HG03159 (cell line): Measurements from ENCODE around the gene CPA4.
"Not testable (repeated sequence)": the region's sequence is repeated elsewhere in the genome, so short reads cannot be mapped to it uniquely, and the experiment has no call there.

Source experiments
- ATAC-seq: cut with Tn5 transposase; IDR thresholded peaks from one replicate; pipeline ENCODE4 v1.9.1; 2021; ENCODE audit warnings: mild to moderate bottlenecking, moderate library complexity; ENCODE audit not compliant: unreplicated experiment

The CPA4 gene

DNA sequence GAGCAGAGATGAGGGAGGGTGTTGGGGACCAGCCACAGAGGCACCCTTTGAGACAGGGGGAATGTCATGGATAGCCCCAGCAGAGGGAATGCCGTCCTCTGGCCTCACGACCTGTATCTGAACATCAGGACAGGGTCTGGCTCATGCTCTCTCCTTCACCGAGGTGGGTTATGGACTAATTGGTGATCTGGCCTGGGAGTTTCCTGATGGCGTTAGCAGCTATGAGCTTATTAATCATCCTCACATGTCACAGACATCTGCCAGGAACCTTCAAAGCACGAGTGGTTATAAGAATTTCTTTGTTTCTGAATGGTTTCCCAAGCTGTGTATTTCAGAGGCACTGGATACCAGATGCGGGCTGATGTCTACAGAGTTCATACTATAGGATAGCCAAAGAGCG lies 6.9 kb downstream of the CPA4 start:
- ATAC-seq, result no peak

DNA sequence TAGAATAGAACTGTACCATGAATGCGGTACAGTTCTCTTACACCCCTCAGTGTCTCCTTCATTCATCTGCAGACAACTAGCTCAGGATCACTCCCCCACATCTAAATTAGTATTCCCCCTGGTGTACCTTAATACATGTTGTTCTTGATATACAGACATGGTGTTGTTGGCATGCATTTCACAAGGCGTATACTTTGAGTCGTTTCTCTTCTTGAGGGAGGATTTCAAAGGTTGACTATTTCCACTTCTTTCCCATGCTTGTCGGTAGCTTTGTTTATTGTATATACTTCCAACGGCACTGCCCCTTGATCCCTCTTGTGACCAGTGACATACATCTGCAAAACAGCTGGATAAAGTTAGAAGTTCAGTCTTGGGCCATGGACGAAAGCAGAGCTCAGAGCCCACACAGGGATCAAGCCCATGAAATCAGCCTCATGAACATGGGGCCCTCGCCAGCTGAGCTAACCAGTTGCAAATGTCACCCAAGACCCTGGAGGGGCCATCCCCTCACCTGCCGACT lies 8.6 kb downstream of the CPA4 start:
- no peak for ATAC-seq

DNA sequence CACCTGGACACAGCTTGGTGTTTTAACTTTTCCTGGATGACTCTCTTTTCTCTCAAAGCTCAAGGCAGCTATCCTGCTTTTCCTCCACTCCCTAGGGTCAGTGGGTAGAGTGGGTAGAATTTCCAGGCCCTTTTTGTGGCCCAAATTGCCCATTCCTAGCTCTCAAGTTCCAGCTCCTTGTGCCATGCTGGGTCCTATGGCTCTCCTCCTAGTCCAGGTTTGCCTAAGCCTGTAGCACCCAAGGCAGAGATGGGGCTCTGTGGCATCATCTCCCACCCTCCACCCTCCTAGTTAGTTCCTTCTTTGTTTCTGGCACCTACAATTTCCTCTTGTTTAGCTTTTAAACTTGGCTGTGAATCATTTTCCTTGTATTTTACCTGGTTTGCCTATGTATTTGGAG lies 9.7 kb downstream of the CPA4 start:
- ATAC-seq, result no peak

DNA sequence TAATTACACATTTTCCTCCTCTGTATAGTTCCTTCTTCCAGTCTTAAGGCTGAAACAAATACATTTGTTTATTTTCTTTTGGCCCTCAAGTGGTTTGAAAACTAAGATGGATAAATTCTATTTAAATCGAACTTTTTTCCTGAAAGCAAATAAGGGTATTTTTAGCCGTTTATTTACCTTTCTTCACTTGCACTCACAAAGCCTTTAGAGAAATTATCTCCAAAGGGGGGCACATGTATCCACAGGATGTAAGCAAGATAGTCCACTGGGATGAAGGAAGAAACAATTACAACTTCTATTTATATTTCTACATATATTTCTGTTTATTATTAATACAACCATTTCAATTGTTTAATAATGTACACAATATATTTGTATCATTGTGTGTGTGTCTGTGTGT lies 10.2 kb downstream of the CPA4 start:
- no peak for ATAC-seq

DNA sequence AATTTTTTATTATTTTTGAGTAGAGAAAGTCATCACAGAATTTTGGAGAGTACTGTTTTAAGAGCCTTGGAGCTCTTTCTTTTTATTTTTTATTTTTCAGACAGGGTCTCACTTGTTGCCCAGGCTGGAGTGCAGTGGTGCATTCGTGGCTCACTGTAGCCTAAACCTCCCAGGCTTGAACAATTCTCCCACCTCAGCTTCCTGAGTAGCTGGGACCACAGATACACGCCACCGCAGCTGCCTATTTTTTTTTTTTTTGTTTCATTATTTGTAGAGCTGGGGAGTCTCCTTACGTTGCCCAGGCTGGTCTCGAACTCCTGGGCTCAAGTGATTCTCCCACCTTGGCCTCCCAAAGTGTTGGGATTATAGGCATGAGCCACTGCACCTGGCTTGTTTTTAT lies 10.6 kb downstream of the CPA4 start:
- no peak for ATAC-seq

DNA sequence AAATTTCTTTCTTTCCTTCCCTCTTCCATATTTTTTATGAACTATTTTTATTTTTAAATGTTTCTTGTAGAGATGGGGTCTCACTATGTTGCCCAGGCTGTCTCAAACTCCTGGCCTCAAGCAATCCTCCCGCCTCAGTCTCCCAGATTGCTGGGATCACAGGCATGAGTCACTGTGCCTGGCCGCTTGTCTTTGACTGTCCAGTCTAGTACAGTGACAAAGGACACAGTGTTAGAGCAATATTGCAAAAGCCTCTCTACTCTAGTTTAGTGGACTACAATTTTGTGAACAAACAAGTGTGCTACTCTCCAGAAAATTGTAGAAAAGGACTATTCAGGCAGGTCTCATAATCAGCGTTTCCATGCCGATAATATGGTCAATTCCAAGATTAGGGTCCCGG lies 11.0 kb downstream of the CPA4 start:
- ATAC-seq, result no peak

DNA sequence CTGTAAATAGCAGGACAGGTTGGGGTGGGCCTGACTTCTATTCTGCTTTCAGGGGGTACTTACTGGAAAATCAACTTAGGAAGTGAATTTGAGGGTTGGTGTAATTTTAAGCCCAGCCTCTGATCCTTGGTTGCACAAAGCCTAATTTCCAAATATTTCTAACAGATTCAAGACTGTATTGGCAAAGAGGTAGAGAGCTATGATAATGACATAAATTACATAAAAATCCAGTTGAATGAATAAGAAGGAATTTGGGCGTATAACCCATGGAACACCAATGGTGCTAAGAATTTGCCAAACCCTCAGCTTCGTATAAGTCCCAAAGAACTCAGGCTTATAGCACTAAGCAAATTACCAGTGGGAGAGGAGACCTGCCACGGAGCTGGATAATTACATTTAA lies 11.9 kb downstream of the CPA4 start:
- ATAC-seq, result no peak

DNA sequence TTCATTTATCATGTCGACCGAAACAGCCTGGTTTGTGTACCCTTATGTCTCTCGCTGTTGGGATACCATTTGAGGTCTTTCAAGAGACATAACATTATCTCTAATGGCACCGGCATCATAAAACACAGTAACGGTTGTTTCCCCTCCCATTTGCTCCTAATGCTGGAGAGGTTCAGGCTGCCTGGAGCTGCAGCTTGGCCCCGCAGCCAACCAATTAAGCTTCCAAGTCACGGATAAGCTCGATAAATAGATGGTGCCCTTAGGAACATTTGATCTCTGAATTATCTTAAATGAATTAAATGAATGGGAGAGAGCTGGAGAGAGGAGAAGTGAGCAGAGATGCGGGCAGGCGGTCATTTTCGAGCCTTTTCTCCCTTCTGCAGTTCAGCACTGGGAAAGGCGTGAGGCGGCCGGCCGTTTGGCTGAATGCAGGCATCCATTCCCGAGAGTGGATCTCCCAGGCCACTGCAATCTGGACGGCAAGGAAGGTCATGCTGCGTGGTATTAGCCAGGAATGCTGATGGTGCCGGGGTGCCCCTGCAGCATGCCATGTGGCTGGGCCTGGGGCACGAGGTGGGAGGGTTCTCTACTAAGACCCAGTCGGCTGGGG lies 12.6 kb downstream of the CPA4 start:
- ATAC-seq, result no peak

DNA sequence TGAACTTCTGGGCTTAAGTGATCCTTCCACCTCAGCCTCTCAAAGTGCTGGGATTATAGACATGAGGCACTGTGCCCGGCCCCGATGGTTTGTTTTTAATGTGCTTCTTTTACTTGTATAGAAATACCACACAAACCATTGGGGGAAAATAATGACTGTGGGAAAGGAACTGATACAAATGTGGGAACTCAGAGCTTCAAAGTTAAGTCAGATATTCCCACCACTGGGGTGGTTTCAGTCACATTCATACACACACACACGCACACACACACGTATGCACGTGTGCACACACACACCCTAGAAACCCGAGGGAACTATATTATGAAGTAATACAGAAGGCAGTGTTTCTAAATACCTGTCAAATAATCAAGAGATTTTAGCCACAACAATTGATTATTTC lies 17.0 kb downstream of the CPA4 start:
- no peak for ATAC-seq

DNA sequence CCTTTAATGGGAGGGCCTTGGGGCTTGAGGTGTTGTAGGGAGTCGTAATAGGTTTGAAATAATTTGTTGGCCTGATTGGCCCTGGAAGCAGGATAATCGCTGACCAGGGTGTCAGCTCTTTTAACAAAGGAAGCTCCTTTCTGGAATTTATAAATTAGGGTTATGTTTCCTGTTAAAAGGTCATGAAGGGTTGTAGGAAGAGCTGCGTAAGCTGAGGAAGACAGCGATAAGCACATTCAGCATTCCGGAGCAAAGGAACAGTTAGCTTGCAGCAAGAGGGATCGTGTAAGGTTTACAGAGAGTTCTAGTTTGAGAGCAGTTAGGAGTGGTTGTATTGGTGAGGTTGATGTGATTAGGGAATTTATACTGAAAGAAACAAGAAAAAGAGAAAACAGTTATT lies 21.3 kb downstream of the CPA4 start:
- no peak for ATAC-seq

DNA sequence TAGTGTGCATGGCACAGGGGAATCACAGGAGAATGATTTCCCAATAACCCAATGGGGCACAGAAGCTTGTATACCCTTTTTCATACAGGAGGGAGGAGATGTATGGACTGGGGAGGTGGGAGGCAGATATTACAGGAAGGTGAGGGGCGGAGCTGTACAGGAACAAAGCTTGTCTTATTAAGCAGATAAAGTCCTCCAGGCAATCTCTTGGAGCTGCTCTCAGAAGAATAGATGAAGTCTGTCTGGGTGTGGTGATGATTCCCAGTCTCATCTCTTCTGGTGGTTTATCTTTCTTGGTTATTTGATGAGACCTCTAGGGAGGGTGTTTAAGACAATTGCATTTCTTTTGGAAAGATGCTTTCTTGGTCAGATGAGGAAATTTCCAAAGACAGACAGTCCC lies 26.6 kb downstream of the CPA4 start:
- no peak for ATAC-seq

DNA sequence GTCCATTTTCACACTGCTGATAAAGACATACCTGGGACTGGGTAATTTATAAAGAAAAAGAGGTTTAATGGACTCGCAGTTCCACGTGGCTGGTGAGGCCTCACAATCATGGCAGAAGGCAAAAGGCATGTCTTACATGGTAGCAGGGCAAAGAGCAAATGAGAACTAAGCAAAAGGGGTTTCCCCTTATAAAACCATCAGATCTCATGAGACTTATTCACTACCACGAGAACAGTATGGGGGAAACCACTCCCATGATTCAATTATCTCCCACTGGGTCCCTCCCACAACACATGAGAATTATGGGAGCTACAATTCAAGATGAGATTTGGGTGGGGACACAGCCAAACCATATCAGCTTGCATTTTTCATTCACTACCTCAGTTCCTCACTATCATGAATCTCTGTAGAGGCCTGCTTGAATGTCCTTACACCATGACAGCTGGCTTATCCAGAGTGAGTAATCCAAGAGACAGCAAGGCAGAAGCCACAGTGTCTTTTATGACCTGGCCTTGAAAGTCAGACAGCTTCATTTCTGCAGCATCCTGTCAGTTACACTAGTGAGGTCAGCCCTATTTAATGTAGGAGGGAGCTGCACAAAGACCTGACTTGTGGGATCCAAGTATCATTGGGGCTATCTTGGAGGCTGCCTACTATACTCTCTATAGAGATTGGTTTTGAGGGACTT lies 28.7 kb downstream of the CPA4 start:
- not testable (repeated sequence) for ATAC-seq

DNA sequence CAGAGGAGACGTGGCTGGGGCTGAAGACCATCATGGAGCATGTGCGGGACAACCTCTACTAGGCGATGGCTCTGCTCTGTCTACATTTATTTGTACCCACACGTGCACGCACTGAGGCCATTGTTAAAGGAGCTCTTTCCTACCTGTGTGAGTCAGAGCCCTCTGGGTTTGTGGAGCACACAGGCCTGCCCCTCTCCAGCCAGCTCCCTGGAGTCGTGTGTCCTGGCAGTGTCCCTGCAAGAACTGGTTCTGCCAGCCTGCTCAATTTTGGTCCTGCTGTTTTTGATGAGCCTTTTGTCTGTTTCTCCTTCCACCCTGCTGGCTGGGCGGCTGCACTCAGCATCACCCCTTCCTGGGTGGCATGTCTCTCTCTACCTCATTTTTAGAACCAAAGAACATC lies 29.7 kb downstream of the CPA4 start:
- no peak for ATAC-seq

DNA sequence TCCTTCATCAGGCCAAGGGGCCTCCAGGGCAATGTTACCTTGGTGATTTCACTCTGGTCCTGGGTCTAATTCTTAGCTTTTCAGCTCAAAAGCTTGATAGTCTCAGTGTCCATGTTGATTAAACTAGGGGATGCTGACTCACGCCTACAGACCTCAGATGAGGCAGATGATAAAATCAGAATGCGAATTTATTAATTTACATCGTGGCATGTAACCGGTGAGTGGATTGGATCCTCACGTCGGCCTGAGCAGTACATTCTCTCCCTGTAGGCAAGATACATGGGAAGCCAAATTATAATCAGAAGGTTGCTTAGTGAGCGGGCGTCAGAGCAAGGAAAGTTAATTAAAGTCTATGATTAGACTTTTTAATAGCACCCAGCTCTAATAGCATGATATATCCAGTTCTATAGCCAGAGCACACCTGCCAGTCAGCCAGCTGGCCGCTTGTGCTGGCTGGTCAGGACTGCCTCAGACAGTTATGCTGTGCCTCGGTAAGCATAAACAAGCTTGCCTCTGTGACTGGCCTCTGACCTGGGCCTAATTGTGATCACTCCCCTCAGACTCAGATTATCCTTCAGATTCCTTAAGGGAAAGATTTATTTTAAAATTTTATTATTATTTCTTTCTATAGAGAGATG lies 31.5 kb downstream of the CPA4 start:
- no peak for ATAC-seq

DNA sequence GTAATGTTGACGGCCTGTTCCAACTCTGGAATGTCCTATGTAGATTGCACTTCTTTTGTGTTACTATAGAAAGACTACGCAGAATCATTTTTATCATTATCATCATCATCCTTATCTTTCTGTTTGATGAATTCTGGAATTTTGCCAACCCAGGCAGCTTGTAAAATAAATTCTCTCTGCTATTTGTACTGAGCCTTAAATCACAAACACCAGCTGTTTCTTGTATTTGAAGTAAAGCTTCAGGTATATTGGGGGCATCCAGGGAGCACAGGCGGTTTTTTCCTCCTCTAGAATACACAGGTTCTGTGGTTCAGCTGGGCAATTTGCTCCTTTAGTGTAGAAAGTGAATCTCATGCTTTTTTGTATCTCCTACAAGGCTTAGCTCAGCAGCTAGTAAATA lies 36.7 kb downstream of the CPA4 start:
- ATAC-seq, result no peak

DNA sequence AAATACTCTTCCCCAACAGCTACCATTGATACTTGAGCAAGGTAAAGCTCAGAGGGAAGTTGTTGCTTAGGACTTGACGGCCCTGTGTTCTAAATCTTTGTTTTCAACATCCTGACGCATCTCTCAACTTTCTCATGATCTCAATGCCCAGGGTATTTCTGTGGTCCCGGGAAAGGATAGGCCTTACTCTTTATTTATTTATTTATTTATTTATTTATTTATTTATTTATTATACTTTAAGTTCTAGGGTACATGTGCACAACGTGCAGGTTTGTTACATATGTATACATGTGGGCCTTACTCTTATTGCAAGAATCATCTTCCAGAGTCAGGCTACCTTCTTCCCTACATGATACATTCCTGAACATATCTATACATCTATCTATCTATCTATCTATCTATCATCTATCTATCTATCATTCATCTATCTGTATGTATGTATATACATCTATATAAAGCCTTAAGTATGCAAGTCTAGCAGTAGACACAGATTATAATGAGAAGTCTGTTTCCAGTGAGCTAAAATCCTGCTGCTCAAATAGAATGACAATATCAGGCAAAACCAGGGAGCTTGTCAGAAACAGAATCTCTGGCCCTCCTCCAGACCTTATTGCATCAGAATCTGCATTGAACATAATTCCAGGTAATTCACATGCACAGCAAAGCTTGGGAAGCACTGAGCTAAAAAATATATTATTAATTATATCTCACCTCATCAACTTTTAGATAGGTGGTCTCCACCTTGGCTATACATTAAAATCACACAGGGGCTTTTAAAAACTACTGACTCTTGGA lies 39.5 kb downstream of the CPA4 start:
- ATAC-seq, result no peak

DNA sequence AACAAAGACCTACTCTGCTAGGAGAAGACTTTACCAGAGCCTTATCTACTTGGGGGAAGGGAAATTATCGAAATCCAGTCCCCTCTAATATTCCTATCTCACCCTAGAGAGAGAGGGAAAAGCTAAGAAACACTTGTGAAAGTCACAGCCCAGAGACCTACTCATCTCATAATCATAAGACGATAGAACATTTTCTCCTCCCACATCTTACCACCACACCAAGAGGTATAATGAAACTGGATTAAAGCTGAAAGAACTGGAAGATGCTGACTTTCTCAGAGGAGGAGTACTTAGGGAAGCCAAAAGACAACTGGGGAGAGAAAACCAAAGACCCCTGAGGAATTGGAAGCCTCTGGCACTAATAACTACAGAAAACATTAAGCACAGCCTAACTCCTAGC lies 40.9 kb downstream of the CPA4 start:
- no peak for ATAC-seq

DNA sequence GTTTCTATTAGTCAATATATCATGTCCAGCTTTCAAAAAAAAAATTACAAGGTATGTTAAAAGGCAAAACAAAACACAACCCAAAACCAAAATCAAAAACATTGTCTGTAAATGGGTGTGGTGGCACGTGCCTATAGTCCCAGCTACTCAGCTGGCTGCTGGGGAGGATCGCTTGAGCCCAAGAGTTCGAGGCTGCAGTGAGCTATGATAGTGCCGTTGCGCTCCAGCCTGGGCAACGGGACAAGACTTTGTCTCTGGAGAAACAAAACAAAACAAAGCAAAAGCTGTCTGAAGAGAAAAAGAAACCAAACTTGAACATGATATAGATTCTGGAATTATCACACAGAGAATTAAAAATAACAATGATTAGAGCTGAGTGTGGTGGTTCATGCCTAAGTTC lies 41.3 kb downstream of the CPA4 start:
- no peak for ATAC-seq

DNA sequence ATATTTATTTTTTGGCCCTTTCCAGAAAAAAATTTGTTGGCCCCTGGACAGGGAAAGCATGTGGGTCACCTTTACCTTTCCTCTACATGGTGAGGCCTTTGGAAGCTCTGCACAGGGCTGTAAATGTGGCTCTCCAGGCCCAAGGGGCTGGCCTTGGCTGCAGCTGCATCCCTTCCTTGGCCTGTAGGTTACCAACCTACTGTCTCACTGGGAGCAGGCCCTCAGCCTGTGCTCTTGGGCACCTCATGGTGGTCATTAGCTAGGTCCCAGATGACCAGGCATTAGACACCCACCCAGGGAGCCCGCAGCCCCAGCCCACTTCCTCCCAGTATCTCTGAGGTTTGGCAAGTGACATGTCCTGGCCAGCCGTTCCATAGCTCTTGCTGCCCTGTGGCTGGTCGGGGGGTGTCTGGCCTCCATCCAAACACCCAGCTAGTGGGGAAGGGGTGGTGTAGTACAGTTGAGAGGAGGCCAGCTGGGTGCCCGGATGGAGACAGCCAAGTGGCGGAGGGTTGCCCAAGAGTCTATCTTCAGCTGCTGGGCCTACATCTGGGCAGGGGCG lies 44.5 kb downstream of the CPA4 start:
- no peak for ATAC-seq

DNA sequence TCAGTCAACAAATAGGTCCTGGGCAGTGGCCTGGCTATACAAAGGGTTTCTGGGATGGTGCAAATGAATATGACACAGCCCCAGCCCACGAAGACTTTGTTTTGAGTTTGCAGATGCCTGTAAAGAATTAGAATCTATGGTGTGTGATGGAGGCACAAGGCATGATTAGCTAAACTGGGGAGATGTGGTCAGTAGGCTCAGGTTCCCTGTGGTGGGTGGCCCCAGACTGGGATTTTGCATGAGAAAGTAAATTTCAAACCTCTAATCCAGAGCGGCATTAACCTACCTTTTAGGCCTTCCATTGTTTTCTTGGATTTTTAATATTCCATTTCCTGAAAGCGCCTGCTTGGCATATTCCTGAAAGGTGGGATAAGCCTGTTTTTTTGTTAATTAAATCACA lies 45.3 kb downstream of the CPA4 start:
- no peak for ATAC-seq

DNA sequence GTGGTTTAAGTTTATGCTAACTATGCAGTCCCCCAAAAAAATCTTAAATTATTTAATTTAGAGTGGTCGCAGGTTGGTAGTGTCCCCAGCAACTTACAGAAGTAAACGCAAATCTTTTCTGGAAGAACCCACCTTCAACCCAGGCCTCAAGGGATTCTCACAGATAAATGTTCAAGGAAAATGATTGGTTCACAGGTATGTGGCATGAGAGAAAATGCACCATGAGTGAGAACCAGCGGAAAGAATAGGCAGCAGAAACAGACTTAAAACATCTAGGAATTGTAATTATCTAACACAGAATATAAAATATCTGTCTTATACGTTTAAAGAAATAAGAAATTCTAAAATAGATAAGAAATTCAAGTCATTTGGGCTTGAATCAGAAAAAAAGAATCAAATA lies 48.9 kb downstream of the CPA4 start:
- no peak for ATAC-seq
